ENCODE results near the gene PFDN2.
"Not testable (repeated sequence)": the region's sequence is repeated elsewhere in the genome, so short reads cannot be mapped to it uniquely, and the experiment has no call there.

PFDN2 gene

DNA sequence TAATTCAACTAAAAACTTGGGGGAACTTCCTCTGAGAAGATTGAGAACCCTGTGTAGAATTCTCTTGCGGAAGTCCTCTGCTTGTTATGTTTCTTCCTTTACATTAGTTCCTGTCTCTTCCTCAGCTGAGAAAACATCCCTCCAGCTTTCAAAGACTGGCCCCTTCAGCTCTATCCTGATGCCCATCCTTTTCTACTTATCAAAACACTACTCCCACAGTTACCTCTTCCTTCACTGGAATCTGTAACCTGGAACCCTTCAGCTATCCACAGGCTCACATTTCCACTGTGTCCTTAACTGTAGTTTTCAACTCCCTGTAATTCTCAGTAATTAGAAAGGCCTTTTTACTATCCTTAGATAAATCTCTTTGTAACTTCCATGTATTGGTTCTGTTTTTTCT is 20.6 kb upstream of the PFDN2 start:
- no peak for ATAC-seq
- DNase-seq, result no peak

DNA sequence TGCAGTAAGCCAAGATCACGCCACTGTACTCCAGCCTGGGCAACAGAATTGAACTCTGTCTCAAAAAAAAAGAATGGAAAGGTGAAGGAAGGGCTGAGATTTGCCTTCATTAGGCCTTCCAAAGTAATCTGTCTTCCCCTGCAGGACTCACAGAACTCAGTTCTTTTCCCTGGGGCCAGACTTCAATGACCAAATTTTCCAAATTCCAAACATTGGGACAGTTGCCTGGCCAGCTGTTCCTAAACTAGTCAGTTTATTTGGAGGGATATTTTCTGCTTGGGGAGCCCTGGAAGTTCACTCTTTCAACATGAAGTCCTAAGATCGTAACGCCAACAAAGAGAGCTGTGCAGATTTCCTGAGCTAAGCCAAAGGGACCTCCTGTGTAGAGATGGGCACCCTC is 20.0 kb upstream of the PFDN2 start:
- DNase-seq, result no peak
- no peak for ATAC-seq

DNA sequence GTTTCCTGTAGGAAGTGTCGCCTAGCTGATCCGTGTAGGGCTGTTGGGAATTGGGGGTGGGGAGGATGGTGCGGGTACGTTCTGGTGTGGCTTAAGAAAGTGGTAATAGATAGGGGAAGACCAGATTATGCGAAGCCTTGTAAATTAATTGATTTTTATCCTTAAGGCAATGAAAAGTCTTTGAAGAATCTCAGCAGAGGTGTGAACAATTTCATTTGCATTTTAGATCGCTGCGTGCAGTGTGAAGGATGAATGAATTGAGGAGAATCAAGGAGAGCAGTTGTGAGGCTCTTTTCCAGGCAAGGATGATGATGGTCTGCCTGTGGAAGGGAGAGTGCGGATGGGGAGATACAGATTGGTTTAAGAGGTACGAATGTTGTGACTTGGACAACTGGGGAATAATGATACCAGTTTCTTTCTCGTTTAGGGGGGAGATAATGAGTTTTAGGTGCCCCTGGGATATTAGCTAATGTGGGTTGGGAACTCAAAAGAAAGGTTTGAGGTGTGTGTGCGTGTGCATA is 15.4 kb upstream of the PFDN2 start:
- no peak for ATAC-seq
- no peak for DNase-seq

DNA sequence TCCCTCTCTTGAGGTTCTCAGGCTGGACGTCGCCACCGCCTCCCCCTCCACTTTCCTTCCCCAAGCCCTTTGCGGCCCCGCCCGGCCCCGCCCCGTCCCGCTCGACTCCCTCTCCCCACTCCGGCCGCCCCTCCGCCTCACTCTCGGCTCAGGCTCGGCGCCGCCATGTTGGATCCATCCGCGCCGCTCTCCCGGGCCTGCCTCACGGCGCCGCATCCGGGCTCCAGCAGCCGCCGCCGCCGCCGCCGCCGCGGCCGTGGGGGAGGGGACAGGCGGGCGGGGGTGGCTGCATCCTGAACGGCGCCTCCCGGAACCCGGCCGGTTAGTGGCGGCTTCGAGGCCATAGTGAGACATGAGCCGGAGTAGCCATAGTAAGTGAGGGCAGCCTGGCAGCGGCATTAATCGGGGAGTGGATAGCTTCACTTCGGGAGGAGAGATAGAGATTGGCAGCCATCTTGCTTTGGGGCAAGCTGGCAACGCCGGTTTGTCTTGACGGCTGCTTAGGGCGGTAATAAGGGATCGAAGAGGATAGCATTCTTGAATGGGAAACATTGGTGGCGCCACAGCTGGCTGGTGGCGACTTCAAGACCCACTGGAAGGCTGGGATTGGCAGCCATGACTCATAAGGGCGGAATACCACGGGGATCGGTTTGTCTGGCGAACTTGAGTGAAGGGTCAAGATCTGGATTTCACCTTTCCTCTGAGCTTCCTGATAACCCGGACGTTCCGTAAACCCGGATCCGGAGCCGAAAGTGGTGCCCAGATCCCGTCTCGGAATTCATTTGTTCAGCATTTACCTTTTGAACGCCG is 14.8 kb upstream of the PFDN2 start, which contains the start of gene DEDD:
TSS of gene DEDD (minus strand) at position 258 of the 810 bp plus-strand sequence. CDS start 8,205 bp downstream, outside the sequence.
- ATAC-seq, result peak; percentile 97
- peak; percentile 89 for DNase-seq

DNA sequence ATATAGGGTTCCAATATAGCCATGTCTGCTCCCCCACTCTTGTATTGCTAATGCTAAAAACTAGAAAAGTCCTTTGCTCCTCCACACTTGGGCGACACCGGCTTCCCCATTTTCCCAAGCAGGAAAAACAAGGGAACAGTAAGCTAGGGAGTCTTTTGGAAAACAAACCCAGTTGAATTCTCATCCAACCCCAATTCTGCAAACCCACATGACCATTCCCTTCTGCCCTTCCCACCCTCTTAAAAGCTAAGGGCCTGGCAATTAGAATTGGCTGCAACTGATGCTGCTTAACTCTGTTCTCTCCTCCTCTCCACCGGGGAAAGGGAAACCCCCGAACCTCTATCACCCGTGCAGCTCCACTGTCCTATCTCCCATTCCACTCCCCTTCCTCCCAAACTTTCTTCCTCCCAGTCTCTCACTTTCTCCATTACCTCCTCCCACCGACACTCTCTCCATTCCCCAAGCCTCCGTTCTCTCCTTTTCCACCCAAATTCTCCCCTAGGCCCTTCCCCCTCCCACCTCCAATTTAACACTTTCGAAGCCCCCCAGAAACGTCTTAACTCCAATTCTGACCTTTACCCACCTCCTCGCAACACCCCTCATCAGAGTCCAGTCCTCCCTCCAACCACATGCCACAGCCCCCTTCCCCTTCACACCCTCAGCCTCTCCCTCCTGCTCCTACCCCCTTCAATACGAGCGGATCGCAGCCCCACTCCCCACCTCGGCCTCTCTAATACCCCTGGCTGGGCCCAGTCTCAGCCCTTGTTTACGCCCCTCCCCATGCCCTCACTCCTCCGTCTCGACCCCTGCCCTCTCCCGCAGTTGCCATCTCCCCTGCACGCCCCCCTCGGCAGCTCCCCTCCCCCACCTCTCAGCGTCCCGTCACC is 13.9 kb upstream of the PFDN2 start:
- ATAC-seq, result no peak

DNA sequence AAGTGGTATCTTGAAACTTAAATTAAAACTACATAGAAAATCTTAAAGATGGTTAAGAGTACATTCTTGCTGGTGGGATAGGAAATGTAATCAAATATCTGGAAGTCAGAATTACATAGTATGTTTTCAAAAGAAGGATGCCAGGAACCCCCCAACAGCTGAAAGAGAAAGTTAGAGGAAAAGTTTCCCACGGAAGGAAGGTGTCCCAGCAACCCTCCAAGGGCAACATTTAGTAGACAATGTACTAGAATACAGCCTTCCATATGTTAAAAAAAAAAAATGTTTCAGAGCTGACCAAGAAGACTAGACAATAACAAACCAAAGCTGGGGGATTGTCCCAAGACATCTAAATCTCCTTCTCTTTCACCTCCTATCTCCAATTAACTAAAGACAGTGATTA is 12.4 kb upstream of the PFDN2 start:
- ATAC-seq (no peak), DNase-seq (no peak)

More for the DNA sequence above, 13.9 kb upstream of the PFDN2 start:
- no peak for DNase-seq

DNA sequence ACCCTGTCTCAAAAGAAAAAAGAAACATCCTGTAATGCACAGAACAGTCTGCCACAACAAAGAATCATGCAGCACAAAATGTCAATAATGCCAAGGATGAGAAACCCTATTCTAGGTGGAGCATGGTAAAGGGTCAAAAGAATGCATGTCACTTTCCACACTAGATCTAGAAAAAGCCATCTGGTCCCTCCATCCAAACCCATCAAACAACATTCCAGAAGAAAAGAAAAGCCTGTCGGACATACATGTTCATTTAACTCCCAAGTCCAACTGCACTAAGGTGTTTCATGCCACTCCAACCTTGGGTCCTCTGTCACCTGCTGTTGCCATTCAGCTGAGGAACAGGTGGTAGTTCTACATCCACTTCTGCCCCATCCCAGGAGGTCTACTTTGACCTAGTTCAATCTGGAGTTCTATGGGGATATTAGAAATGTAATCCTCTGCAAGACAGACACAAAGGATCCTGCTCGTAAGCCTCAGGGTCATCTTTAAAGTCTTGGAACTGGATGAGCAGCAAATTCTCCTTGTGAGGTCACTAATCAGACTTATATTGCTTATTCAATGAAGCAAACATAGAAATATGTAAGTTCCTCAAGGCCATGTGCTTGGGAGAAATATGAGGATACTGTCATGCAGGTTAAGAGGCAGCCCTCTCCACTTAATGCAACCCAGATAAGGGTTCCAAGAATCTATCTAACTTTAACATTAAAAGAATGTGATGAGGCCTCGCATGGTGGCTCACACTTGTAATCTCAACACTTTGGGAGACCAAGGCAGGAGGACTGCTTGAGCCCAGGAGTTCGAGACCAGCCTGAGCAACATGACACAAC is 11.0 kb upstream of the PFDN2 start:
- DNase-seq (no peak), ATAC-seq (no peak)

DNA sequence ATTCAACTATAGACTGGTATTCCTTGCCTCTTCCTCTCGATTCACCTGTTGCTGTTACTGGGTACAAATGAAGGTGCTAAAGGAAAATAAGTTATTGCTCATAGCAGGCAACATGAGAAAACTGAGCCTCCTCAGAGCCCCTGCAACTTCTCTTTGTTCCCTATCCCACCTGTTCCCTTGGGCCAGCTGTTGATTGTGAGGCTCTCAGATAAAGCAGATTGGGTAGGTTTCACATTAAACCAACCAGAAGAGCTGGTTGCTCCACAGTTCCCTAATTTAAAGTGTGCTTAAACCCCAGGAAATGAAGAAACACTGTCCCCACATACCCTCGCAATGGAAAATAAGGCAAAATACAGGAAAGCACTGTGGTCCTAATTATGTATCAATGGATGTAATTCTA is 9.8 kb upstream of the PFDN2 start:
- ATAC-seq (no peak), DNase-seq (no peak)

DNA sequence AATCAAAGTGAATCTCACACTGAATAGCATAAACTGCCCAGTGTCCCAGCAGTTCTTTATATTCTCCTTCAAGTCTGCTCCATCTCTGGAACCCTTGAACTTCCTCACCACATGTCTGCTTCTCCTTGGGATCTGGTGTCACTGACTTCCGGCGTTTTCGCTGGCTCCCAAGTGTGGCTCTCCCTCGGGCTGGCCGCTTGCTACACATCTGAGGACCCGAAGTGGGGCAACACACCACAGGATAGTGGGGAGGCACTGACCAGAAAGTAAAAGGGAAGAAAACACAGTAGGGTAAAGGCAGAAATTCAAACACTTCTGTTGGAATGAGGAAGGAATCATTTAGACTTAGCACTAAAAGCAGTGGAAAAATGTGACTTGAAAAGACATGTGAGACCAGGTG is 5.1 kb upstream of the PFDN2 start:
- no peak for DNase-seq
- no peak for ATAC-seq

DNA sequence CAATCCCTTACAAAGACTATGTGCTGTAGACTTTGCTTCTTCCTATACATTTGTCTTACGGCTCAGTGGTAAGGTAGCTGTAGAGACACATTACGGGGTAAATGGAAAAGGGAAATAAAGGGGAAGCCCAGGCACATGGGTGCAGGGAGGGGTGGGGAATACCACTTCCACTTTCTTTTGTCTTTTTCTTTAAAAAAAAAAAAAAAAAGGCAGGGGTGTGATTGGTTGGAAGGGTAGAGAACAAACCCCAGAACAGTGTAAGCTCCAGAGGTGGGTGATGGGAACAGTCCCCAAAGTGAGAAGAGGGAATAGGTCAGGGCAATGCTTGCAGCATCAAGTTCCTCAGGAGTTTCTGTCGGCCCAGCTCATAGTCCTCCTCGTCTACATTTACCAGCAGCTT is 4.0 kb upstream of the PFDN2 start:
- ATAC-seq (no peak), DNase-seq (no peak)

DNA sequence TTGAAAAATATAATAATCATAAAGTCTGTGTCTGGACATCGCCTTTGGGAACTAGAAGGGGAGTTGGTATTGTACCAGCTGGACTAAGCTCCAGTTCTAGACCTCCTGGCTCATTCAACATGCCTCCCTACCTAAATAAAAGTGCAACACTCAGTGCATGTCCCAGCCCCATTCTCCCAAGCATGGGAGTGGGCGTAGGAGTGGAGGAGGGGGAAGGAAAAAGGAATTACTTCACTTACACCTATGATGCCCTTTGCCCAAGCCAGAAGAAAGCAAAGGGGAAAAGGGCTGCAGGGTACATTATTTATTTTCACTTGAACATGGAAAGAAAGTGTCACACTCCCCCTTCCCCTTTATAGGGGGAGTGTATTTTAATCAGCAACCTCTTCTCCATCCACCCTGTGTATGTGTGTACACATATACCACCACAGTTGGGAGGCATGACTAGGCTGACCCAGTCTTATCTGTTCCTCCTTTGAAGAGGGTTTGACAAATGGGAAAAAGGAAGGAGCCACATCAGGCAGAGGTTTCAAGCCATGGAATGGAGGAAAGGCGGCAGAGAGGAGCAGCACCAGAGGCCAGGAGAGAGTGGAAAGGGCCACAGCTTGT is 3.3 kb upstream of the PFDN2 start:
- ATAC-seq, result no peak
- no peak for DNase-seq

DNA sequence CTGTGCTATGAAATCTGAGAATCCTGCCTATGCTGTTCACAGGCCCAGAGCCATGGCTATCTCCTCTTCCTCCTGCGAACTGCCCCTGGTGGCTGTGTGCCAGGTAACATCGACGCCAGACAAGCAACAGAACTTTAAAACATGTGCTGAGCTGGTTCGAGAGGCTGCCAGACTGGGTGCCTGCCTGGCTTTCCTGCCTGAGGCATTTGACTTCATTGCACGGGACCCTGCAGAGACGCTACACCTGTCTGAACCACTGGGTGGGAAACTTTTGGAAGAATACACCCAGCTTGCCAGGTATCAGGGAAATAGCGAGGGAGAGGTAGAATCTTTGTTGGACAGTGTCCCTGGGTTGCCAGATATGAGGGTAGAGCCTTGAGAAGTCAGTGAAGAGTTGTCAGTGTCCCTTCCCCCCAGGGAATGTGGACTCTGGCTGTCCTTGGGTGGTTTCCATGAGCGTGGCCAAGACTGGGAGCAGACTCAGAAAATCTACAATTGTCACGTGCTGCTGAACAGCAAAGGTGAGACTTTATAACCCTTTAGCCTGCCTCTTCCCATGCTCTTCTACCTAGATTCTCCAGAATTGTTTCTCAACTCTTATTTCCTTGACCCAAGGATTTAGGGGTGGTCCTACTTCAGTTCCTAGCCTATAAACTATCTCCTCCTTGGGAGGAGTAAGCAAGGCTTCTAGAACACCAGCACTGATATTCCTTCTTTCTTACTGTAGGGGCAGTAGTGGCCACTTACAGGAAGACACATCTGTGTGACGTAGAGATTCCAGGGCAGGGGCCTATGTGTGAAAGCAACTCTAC is 1.5 kb upstream of the PFDN2 start:
- DNase-seq, result peak; percentile 59

DNA sequence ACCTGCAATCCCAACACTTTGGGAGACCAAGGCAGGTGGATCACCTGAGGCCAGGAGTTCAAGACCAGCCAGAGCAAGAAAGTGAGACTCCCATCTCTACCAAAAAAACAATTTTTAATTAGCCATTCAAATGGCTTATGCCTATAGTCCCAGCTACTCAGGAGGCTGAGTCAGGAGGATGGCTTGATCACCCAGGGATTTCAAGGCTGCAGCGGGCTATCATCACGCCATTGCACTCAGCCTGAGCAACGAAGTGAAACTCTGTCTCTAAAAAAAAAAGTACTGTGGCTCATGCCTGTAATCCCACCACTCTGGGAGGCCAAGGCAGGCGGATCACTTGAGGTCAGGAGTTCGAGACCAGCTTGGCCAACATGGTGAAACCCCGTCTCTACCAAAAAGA is 1.9 kb downstream of the PFDN2 start:
- DNase-seq, ATAC-seq: not testable (repeated sequence)

More for the DNA sequence above, 1.5 kb upstream of the PFDN2 start:
- peak; percentile 67 for ATAC-seq

DNA sequence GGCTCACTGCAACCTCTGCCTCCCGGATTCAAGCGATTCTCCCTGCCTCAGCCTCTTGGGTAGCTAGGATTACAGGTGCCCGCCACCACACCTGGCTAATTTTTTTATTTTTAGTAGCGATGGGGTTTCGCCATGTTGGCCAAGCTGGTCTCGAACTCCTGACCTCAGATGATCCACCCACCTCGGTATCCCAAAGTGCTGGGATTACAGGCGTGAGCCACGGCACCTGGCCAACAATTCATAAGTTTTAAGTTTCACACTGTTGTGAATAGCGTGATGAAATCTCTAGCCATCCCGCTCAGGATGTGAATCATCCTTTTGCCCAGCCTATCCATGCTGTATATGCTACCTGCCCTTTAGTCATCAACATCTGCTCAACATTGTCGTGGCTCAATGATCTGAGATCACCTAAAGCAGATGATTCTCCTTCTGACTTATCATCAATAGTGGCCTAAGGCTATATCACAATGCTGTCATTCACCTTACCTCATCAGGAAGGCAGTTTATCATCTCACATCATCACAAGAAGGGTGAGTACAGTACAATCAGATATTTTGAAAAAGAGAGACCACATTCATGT is 2.6 kb downstream of the PFDN2 start:
- ATAC-seq (peak; percentile 79), DNase-seq (peak; percentile 40)

DNA sequence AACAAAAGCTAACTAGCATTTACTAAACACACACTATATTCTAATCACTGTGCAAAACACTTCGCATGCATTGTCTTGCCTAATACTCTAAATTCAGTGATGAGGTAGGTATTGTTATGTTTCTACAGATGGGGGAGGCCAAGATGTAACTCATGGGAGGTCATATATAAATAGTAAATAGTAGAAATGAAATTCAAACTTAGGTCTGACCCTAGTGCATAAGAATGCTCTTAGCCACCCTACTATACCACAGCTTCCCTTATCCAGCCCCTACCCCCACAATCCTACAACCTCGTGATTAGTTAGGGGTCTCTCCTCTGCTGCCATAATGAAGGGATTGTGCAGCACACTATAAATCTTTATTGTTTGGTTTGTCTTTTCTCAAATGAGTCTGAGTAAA is 3.3 kb downstream of the PFDN2 start:
- no peak for DNase-seq
- no peak for ATAC-seq

DNA sequence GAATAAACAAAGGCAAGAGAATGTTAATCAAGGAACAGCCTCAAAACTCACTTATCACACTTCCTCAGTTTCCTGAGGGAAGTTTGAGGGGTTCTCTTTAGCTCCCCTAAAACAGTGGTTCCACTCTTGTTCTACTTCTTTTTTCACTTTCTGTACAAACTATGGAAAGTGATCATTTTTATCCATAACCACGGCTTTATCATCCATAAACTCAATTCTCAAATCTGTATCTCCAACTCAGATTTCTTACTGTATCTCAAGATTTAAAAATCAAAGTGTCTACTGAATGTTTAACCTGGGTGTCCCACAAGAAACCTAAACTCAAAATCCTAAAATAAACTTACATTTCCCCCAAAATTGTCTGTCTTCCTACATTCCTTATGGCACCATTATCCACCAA is 3.9 kb downstream of the PFDN2 start:
- DNase-seq, result no peak
- ATAC-seq, result no peak

DNA sequence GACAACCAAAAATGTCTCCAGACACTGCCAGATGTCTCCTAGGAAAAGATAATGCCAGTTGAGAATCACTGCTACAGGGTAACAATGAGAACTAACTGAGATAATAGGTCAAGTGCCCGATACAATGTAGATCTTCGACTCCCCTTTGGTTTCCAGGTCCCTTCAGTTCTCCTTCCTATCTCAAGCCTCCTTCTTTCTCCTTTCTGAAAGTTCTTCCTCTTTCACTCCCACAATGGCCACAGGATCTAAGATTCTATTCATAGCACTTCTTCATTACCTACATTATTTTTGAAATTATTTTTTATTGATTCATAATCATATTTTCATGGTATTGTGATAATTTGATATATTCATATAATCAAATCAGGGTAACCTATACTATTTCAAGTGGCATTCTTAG is 6.3 kb downstream of the PFDN2 start:
- no peak for ATAC-seq
- no peak for DNase-seq

DNA sequence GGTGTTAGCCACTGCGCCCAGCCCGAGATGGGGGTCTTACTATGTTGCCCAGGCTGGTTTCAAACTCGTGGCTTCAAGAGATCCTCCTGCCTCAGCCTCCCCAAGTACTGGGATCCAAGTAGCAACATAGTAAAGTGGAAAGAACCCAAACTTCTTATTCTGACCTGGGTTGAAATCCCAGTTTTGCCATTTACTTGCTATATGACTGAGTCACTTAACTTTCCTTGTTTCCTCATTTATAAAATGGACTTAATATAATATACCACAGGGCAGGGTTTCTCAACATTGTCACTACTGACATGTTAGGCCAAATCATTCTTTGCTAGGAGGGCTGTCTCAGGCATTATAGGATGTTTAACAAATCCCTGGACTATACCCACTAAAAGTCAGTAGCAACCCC is 6.7 kb downstream of the PFDN2 start:
- ATAC-seq (no peak), DNase-seq (no peak)

DNA sequence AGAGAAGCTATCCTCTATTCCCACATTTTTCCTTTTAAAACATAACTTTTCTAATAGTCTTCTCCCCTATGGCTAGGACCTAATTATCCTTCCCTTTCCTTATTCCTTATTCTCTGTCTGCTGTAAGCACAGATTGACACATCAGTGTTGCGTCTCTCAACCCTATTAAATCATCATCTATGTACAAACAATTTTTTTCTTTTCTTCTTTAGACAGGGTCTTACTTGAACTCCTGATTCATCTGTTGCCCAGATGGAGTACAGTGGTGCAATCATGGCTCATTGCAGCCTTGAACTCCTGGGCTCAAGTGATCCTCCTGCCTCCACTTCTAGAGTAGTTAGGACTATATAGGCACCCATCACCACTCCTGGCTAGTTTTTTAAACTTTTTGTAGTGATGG is 11.4 kb downstream of the PFDN2 start:
- ATAC-seq, result no peak
- no peak for DNase-seq

DNA sequence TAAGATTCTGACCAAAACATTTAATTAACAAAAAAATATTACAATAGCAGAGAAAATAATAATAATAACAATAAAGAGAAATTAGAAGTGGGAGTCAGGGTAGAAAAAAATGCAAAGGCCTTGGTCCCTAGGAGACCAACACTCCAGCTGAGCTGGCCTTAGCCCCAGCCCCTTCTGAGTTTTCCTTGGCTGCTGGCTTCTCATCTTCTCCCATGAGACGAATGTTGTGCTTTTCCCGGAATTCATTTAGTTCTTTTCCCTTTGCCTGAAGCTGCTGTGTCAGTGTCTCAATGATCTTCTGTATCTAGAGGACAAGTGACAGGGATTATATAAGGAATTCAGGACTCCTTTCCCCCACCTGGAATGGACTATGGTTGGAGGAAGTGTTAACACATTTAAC is 17.3 kb downstream of the PFDN2 start:
- ATAC-seq, result no peak
- DNase-seq, result no peak

All from stimulated activated naive CD8-positive, alpha-beta T cell treated with anti-CD3 and anti-CD28 coated beads, Interleukin-15, Interleukin-2, amounts not matched to agents 100 U/mL and 50 U/mL, for 24 hours (primary cell).